8988T (cell line): ENCODE data around the gene NKD2.
A peak's percentile ranks its signal among the peaks of the same experiment; 100 is the strongest.
"Not testable (repeated sequence)": the region's sequence is repeated elsewhere in the genome, so short reads cannot be mapped to it uniquely, and the experiment has no call there.

ENCODE experiments used
- DNase-seq: peaks from one replicate; pipeline ENCODE4 v3.0.0; 2011

The NKD2 gene

DNA sequence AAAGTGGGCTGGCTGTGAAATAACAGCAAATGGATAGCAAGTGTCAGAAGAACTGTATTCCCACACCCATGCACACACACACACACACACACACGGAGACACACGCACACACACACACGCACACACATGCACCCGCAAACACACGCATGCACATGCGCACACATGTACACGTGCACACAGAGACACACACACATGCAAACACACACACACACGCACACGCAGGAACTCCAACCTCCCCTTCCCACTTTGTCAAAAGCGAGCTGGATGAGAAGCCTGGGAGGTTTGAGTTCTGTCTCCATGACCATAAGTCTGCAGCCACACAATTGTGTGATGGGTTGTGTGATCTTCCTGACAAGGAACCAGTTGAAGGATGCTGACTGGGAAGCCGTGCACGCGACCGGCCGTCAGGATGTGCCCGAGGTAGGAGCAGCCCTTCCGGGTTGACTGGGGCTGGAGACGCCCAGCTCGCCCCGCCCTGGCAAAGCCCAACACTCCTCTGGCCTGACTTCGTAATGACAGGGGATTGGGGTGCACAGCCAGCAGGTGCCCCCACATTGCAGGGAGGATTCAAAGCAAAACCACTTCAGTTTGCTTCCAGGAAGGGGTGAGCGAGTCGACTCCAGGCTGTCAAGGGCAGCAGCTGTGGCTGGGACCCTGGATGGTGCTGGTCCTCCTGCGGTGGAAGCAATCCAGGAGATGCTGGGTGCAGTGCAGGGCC lies 29.3 kb upstream of the NKD2 start:
- no peak for DNase-seq

- no peak for DNase-seq
Measured at GRCh38 chr5:980001-980588, 28.5 kb upstream of the NKD2 start.

DNA sequence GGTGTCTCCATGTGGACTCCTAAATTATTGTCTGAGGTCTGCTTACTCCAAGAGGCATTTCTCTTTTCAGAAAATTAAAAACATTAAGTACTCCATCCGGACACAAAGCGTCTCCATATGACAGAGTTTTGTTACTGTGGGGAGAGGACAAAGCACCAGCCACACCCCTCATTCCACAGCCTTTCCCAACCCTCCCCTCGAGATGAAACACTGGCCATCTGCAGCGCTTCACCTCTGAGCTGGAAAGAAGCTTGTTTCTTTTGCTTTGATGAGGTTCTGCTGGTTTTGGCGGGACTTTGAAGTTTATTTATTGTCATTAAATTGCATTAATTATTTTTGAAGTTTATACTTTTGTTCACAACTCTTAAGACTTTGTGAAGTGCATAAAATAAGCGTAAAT lies 27.6 kb upstream of the NKD2 start:
- no peak for DNase-seq

DNA sequence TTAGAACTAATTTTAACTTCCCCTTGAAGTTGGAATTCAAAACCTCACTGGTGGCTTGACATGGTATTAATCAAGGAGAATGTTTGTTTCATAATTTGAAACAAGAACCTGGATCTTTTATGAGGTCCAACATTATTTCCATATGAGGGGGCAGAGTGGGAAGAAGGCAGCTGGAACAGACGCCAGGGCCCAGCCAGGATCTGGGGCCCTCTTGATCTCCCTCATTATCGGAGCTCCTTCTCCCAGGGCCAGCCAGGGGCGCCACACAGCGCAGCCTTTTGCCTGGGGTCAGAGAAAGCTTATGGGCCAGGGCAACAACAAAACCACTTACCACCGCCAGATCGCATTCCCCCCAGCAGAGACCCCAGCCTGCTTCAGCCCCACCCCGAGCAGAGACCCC lies 27.1 kb upstream of the NKD2 start:
- DNase-seq = no peak

DNA sequence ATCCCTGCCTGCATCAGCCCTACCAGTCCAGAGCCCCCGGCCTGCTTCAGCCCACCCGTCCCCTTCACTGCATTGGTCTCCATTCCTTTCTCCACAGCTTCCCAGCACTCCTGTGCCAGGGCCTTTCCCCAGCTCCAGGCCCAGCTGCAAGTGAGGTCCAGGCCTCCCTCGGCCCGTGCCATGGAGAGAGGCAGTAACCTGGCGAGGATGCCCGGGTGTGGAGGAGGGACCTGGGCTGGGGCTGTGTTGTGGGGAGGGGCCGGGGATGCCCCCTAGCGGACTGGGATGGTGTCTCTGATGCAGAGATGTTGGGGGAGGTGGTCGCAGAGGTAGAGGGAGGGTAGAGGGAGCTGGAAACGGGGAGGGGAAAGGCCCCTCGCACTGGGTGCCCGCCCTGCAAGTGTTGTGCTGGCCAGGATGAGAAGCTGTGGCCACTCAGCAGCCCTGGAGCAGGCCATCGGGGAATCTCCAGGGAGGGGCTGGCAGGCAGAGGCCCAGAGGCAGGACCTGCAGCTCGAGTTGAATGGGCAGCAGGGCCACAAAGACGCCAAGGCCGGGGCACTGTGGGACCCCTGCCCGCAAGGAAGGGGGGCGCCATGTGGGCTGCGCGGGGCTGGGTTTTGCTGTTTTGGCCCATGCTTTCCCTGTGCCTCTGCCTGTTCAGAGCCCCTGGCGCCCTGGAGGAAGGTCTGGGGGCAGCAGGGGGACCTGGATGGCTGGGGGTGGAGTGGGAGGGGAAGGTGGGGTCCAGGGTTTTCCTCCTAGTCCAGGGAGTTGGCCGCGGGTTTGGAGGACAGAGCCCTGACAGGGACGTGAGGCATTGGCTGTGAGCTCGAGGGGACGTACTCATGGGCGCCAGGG lies 26.0 kb upstream of the NKD2 start:
- DNase-seq = peak; percentile 96

DNA sequence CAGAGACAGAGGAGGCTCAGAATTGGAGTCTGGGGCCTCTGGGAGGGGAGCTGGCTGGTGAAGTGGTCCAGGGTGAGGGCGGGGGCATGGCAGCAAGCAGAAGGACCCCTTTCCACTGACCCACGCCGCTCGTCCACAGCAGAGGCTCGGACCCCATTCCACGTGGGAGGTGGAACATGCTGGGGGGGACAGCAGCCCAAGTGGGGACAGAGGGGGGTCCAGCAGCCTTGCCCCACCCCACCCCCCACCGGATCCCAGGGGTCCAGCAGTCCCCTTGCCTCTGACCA lies 25.4 kb upstream of the NKD2 start:
- no peak for DNase-seq

DNA sequence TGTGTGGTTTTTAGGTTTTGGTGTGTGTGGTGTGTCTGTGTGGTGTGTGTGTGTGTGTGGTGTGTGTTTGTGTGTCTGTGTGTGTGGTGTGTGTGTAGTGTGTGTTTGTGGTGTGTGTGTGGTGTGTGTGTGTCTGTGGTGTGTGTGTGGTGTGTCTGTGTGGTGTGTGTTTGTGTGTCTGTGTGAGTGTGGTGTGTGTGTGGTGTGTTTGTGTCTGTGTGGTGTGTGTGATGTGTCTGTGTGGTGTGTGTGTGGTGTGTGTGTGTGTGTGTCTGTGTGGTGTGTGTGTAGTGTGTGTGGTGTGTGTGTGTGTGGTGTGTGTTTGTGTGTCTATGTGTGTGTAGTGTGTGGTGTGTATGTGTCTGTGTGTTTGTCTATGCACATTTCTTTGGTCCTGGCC lies 25.0 kb upstream of the NKD2 start:
- DNase-seq = no peak

GRCh38 chr5:984774-985173 lies 23.8 kb upstream of the NKD2 start:
- DNase-seq = no peak

- DNase-seq = no peak
Measured at GRCh38 chr5:987761-988160, 20.8 kb upstream of the NKD2 start.

GRCh38 chr5:988322-988721 lies 20.3 kb upstream of the NKD2 start:
- no peak for DNase-seq

DNA sequence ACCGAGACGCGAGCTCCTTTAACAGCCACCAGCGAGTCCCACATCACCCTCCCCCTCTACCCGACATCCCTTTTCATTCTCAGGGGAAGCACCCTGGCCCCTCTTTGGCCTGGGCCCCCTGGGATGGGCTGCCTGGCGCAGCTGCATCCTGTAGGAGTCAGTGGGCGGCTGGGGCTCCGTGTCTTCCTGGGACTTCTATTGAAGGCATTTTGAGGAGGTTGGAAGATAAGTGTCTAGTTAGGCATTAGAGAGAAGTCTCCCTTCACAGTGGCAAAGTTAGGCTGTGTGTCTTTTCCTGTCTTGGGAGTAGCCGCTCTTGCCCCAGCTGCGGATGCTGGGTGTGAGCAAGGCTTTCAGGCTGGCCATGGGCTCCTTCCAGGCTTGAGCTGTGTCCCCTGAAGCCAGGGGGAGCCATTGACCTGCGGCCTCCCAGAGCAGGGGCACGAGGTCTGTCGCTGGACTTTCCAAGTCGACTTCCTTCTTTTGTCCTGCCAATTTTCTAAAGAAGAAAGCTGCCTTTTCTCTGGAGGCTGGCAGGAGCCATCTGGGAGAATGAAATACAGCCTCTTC lies 18.6 kb upstream of the NKD2 start:
- no peak for DNase-seq

DNA sequence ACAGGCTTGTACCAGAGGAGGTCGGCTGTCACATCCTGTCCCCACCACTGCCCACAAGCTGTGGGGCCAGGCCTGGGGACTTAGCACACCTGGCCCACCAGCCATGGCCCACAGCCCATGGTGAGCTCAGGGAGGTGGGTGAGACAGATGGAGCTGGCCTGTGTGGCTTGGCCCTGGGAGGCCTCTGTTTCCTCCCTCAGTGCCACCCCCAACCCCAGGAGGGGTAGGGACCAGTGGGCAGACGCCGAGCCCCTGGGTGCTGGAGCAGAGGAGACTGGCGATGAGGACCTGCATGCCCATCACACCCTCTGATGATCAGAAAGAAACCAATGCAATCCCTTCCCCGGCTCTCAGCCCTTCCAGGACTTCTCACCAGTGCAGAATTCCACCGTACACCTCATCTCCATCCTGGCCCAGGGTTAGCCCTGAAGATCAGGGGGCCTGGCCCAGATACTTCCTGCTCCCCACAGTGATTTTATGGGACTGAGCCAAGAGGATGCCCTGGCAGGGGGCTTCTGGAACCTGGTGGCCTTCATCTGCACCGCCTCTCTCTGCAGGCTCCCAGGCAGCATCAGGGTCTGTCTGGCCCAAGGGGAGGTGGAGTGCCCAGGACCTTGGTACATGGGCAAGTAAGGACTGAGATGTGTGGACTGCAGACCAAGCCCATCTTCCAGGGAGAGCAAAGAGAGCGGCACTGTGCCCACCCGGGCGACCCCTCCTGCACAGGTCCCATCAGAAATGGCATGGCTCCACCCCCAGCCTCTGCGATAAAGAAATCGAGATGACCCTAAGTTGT lies 16.9 kb upstream of the NKD2 start:
- peak; percentile 13 for DNase-seq

DNA sequence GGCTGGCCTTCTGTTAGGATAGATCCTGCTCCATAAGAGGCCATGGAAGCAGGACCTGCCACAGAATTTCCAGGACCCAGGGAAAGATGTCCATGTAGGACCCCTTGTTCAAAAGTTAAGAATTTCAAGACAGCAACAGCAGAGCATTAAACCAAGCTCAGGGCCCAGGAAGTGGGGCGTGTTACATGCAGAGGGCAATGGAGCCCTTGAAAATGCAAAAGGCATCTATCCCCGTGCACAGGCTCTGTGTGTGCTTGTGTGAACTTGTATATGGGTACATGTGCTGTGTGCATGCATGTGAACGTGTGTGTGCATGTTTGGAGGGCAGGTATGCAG lies 14.4 kb upstream of the NKD2 start:
- peak; percentile 12 for DNase-seq

DNA sequence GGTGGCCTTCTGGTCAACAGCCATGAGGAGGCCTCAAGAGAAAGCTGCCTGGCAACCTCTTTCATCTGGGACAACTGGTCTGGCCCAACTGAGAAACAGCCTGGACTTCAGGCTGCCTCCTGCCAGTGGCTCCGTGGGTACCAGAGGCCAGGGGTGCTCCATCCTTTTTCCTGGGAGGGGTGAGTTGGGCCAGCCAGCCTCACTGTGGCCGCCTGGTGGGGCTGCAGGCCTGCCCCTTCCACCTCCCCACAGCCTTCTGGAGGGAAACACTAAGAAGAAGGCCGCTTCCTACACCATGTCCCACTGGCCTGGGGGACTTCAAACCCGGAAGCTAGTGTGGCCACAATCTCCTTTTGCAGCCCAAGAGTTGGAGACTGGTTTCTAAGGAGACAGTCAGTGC lies 13.8 kb upstream of the NKD2 start:
- DNase-seq = peak; percentile 24

DNA sequence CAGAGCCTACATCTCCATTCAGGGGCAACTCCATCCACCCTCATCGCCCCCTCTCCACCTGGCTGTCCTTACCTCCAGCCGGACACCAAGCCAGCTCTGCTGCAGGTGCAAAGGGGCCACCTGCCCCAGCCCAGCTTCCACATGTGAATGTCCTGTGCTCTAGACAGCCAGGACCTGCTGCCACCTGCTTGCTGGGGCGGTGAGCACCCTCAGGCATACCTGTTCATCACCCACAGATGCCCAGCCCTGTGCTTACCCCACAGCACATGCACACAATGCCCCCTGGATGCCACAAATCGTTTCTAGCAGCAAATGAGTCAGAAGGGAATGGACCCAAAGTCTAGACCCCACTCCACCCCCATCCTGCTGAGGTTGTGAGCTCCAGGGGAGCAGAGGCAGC lies 13.3 kb upstream of the NKD2 start:
- DNase-seq = no peak

GRCh38 chr5:997001-997474 lies 11.6 kb upstream of the NKD2 start:
- no peak for DNase-seq

GRCh38 chr5:997711-998110 lies 10.9 kb upstream of the NKD2 start:
- no peak for DNase-seq

GRCh38 chr5:998246-999031 lies 10.2 kb upstream of the NKD2 start:
- no peak for DNase-seq

DNA sequence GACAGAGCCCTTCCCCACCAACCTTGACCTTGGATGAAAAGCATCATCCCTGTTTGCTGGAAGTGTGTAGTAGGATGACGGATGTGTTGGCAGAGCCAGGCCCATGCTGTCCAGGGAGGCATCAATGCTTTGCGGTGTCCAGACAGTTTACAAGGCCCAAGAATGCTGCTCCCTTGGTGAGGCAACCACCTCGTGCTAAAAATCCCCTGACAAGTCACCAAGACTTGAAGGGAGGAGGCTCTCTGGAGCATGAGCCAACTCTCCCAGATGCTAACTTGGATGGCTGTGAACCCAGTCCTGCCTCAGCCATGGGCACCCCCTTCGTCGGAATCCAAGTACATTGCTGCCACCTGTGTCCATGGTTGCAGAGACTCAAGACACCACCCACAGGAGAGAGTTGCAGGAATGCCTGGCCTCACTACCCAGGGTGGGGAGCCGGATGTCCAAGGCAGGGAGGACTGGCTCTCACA lies 9.5 kb upstream of the NKD2 start:
- no peak for DNase-seq

DNA sequence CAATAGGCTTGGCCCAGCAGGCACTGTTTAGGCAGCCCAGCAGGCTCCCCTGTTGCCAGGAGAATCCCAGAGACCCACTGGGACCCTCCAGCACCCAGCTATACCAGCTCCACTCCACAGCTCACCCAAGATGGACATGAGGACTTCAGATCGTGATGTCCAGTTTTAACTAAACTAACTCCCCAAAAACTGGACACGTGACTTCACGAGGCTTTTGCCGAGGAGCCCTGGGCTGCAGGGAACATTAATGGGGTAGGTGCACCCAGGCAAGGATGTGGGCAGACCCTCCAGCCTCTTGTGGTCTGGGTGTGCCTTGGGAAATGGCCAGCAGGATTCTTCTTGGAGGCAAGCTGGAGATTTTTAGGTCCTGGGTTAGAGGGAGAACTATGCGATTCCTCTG lies 8.9 kb upstream of the NKD2 start:
- DNase-seq = no peak

DNA sequence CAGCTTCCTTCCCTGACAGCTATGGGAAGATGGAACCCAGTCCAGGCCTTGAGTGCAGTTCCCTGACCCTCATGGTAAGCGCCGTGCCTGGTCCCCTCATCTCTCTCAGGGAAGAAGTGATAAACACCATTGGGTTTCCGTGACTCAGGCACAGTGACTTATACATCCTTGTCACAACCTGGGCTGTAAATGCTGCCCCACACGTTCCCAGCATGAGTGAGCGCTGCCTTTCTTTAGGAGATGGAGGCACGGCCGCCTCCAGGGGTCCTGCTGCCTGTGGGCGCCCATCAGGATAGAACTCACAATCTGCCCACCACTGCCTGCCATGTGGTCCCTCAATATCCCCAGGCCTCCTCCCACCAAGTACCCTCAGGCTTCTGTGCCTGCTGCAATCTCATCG lies 8.3 kb upstream of the NKD2 start:
- DNase-seq = no peak

GRCh38 chr5:1000831-1001230 lies 7.8 kb upstream of the NKD2 start:
- DNase-seq = not testable (repeated sequence)
